ENCODE results near the gene TWNK. TPM values are rescaled to one million over a fixed set of nuclear protein-coding genes. Genes with fewer than 3 reads are reported as not detected.

Gene TWNK
- 10 to 100 TPM; 49.8 to 55.5 (median 55.5) TPM for total RNA-seq

DNA sequence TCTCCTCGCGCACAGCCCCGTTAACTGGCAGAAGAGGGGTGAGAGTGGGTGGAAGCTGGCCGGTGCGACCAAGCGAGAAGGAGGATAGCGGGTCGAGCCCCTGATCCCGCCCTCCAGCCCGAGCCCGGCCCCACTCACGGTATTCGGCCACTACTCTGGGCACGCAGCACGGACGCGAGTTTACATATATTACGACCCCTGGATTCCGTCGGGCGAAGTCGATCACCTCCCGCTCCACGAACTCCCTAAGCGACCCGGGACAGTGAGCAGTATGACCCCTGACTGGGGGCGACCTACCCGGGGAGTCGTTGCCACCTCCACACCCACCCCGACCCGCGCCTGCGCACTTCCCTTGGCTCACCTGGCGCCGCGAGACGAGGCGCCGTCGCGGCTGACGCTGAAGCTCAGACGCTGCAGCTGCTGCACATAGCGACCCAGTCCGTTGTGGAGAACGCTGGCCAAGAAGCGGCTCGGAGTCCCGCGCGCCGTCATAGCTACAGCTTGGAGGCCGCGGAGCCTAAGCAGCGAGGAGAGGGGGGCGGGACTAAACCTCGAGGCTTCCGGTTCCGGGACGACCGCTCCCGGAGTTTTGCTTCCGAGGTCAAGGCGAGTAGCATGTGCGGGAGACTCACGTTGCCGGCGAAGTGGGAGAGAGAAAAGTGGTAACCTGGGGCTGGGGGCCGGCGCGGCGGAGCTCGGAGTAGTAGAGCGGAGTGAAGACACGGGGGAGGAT is at the start of gene TWNK, which contains the start of gene MRPL43:
TWNK (plus strand) TSS at position 592 of the 733 bp plus-strand sequence. CDS start 668 bp downstream, outside the sequence.
MRPL43 (minus strand) TSS at position 546 of the 733 bp plus-strand sequence; CDS start at position 492, 54 bp downstream.
- ATAC-seq (peak; percentile 97), DNase-seq (peak; percentile 80)
- H3K9me3 Mint-ChIP-seq, result no peaks in the 10 kb centered on the region
- H3K27me3 Mint-ChIP-seq (ENCODE audit: low read depth), result no peaks in the 10 kb centered on the region
- H3K4me3 Mint-ChIP-seq, result peak within 1 kb of the TSS; percentile 90
- peaks cover 29% of the 10 kb centered on the region for H3K36me3 Mint-ChIP-seq (ENCODE audit: insufficient read depth)
- peaks cover 37% of the 10 kb centered on the region for H3K4me1 Mint-ChIP-seq (ENCODE audit: low read depth)

DNA sequence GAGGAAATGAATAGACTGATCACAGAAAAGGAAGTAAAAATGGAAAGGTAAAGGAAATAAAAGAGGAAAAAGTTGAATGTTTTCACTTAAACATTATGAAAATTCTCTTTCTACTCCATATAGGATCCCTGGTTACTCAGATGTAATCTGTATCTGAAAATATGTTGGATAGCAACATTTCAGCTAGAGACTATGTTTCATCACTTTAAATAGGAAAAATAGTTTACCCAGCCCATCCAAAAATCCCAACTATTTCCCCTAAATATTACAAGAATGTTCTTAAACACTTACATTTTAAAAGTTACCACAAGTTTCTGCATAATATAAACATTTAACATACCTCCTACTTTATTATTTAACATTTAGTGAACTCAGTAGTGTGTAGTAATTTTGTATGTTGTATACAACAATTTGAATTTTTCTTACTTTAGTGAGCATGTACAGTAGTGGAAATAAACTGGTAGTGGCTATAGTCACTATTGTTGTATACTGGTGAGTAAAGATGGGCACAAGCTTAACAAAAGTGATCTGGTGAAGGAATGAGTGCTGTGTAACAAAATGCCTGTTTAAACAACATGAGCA is 47.5 kb upstream of the TWNK start:
- Mint-ChIP-seq H3K9me3 (no peaks in the 10 kb centered on the region), H3K27me3 (ENCODE audit: low read depth) (no peaks in the 10 kb centered on the region), H3K4me3 (no peak overlapping the region), H3K4me1 (ENCODE audit: low read depth) (peaks cover 16% of the 10 kb centered on the region), H3K36me3 (ENCODE audit: insufficient read depth) (peaks cover 28% of the 10 kb centered on the region)
- no peak for DNase-seq
- ATAC-seq, result no peak

DNA sequence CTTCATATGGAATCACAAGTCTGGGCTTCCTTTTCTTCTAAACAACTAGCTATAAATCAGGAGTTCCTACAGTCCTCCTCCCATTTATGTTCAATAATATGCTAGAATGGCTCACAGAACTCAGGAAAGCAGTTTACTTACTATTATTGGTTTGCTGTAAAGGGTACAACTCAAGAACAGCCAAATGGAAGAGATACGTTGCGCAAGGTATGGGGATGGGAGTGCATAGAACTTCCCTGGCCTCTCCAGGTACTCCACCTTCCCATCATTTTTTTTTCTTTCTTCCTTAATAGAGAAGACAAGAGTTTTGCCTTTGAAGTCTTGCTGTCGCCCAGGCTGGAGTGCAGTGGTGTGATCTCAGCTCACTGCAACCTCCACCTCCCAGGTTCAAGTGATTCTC is 45.1 kb upstream of the TWNK start:
- H3K9me3 Mint-ChIP-seq, result no peaks in the 10 kb centered on the region
- H3K27me3 Mint-ChIP-seq (ENCODE audit: low read depth), result no peaks in the 10 kb centered on the region
- DNase-seq (no peak), ATAC-seq (no peak)
- no peak overlapping the region for H3K4me3 Mint-ChIP-seq
- H3K4me1 Mint-ChIP-seq (ENCODE audit: low read depth), result peaks cover 16% of the 10 kb centered on the region
- H3K36me3 Mint-ChIP-seq (ENCODE audit: insufficient read depth), result peaks cover 30% of the 10 kb centered on the region

DNA sequence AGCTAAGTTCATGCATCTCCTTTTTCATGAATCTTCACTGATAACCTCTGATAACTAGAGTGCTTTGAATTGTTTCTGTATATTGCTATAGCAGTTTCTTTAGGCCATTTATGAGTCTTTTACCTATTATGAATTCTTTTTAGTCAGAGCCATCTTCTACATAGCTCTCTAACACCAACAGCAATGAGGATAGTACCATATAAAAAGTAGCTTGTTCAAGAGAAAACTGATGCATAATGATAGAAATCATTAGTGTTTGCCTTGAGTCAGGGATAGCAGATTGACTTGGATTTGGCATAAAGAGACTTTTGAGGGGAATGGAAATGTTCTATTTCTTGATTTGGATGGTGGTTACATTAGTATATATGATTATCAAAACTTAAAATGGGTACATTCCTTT is 43.8 kb upstream of the TWNK start:
- no peaks in the 10 kb centered on the region for H3K27me3 Mint-ChIP-seq (ENCODE audit: low read depth)

DNA sequence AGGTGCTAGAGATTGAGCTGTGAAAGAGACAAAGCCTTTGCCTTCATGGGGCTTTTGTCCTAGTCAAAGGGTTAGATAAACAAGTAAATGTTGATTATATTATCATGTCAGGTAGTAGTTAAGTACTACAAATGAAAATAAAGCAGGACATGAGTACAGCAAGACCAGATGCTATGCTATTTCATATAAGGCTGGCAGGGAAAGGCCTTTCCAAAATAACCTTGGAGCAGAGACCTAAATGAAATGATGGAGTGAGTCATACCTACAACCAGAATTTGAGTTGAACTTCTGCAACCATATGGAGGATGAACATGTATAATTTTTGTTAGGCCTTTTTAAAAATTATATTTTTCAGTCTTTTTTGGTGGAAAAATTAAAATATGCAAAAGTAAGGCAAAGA is 41.6 kb upstream of the TWNK start:
- peaks cover 34% of the 10 kb centered on the region for H3K36me3 Mint-ChIP-seq (ENCODE audit: insufficient read depth)
- H3K9me3 Mint-ChIP-seq, result no peaks in the 10 kb centered on the region
- H3K27me3 Mint-ChIP-seq (ENCODE audit: low read depth), result no peaks in the 10 kb centered on the region
- no peak for ATAC-seq
- H3K4me1 Mint-ChIP-seq (ENCODE audit: low read depth), result peaks cover 16% of the 10 kb centered on the region
- H3K4me3 Mint-ChIP-seq, result no peak overlapping the region
- DNase-seq, result no peak

More for the DNA sequence above, 43.8 kb upstream of the TWNK start:
- H3K36me3 Mint-ChIP-seq (ENCODE audit: insufficient read depth), result peaks cover 32% of the 10 kb centered on the region
- no peak overlapping the region for H3K4me3 Mint-ChIP-seq
- peaks cover 16% of the 10 kb centered on the region for H3K4me1 Mint-ChIP-seq (ENCODE audit: low read depth)
- ATAC-seq (peak in 1 of 2 donors; percentile 38), DNase-seq (no peak)
- H3K9me3 Mint-ChIP-seq, result no peaks in the 10 kb centered on the region

DNA sequence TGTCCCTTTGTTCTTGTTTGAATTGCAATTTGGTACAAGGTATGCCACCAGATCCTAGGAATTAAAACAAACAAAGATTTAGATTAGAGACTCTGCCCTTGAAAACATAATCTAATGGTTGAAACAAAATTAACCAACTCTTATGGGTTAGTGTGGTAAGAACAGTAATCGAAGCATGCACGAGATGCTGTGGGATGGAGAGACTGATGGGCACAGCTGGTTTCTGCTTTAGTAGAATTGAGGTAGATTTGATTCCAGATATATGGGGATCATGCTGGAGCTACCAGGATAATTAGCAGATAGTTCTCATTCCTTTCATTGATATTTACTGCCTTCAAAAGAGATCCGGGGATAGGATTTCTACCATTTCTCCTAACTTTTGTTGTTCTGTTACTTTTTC is 38.4 kb upstream of the TWNK start:
- Mint-ChIP-seq H3K27me3 (ENCODE audit: low read depth) (no peaks in the 10 kb centered on the region), H3K4me3 (no peak overlapping the region), H3K9me3 (no peaks in the 10 kb centered on the region), H3K36me3 (ENCODE audit: insufficient read depth) (peaks cover 18% of the 10 kb centered on the region), H3K4me1 (ENCODE audit: low read depth) (peaks cover 3% of the 10 kb centered on the region)
- ATAC-seq (no peak), DNase-seq (no peak)

DNA sequence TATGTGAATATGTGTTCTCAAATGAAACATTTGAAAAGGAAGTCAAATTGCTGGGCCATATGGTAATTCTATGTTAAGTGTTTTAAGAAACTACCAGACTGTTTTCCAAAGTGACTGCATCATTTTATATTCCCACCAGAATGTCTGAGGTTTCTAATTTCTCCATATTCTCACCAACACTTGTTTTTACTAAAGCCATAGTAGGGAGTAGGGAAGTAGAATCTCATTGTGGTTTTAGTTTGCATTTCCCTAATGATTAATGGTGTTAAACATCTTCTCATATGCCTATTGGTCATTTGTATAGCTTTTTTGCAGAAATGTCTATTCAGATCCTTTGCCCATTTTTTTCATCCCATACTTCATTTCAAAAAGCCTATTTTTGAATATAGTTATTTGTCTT is 27.1 kb upstream of the TWNK start:
- ATAC-seq (no peak), DNase-seq (no peak)
- Mint-ChIP-seq H3K27me3 (ENCODE audit: low read depth) (no peaks in the 10 kb centered on the region), H3K36me3 (ENCODE audit: insufficient read depth) (peaks cover 35% of the 10 kb centered on the region), H3K4me1 (ENCODE audit: low read depth) (peaks cover 6% of the 10 kb centered on the region), H3K9me3 (no peaks in the 10 kb centered on the region), H3K4me3 (no peak overlapping the region)

DNA sequence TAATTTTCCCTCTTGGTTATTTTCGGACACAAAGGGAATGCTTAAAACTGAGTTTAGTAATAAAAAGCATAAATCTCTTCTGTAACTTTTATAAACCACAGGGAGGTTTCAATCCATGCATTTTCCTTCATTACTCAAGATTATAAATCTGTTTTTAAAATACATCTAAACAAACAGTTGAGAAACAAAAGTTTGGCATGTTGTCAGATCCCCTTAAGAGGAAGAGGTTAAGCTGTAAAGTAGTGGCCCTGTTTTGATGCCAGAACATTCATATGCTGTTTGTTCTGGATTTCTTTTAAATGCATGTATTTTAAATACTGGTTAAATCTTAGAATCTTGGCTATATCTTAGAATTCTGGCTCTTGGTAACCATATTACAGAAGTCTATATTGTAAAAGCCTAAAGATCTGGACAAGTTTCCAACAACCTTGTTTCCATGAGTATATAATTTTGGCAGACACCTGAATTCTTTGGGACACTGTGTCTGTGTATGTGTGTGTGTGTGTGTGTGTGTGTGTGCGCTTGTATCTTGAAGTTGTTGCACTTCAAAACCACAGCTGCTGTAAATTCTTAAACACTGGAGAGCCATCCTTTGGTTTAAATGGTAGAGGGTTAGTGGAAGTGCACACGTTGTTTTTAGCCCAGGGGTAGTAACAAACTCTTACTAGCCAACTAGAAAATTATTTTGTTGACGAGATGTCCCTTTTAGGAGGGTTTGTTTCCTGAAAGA is 24.8 kb upstream of the TWNK start:
- DNase-seq (no peak), ATAC-seq (no peak)
- peaks cover 28% of the 10 kb centered on the region for H3K36me3 Mint-ChIP-seq (ENCODE audit: insufficient read depth)
- no peaks in the 10 kb centered on the region for H3K9me3 Mint-ChIP-seq
- no peaks in the 10 kb centered on the region for H3K4me1 Mint-ChIP-seq (ENCODE audit: low read depth)
- no peak overlapping the region for H3K4me3 Mint-ChIP-seq
- H3K27me3 Mint-ChIP-seq (ENCODE audit: low read depth), result no peaks in the 10 kb centered on the region

DNA sequence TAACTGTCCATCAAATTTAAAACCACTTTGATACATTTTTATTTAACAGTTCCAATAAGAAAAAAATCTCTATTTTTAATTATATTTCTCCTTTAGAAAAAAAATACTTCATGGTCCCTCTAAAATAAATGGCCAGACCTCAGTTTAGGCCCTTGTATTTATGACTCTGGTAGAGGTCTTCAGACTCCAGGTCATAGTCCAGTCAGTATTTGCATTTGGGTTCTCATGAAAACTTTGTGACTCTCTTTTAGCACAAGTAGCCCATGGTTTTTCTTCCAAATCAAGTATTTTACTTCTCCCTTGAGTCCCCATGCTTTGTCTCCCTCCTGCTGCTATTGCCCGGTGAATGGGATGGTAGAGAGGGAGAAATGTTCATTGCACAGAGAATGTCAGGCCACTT is 23.5 kb upstream of the TWNK start:
- no peak for ATAC-seq
- Mint-ChIP-seq H3K4me1 (ENCODE audit: low read depth) (peaks cover 8% of the 10 kb centered on the region), H3K9me3 (no peaks in the 10 kb centered on the region), H3K4me3 (no peak overlapping the region), H3K27me3 (ENCODE audit: low read depth) (no peaks in the 10 kb centered on the region), H3K36me3 (ENCODE audit: insufficient read depth) (peaks cover 24% of the 10 kb centered on the region)
- DNase-seq, result no peak

DNA sequence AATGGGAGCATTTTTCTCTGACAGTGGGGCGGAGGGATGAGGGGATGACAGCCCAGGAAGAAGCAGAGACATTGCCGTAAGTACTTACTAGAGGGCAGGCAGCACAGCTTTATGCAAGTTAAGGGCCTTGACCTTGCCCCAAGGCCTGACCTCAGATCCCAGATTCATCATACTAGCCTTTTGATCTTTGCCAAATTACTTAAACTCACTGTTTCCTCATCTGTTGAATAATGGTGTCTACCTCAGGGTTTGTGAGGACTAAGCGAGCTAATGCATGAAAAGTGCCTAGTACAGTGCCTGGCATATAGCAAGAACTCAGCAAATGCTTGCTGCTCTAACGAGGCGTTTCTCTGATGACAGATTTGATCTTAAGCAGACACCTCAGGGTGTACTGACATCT is 21.5 kb upstream of the TWNK start:
- H3K9me3 Mint-ChIP-seq, result no peaks in the 10 kb centered on the region
- no peak overlapping the region for H3K4me3 Mint-ChIP-seq
- DNase-seq (no peak), ATAC-seq (no peak)
- peaks cover 11% of the 10 kb centered on the region for H3K4me1 Mint-ChIP-seq (ENCODE audit: low read depth)
- peaks cover 13% of the 10 kb centered on the region for H3K36me3 Mint-ChIP-seq (ENCODE audit: insufficient read depth)
- H3K27me3 Mint-ChIP-seq (ENCODE audit: low read depth), result no peaks in the 10 kb centered on the region

DNA sequence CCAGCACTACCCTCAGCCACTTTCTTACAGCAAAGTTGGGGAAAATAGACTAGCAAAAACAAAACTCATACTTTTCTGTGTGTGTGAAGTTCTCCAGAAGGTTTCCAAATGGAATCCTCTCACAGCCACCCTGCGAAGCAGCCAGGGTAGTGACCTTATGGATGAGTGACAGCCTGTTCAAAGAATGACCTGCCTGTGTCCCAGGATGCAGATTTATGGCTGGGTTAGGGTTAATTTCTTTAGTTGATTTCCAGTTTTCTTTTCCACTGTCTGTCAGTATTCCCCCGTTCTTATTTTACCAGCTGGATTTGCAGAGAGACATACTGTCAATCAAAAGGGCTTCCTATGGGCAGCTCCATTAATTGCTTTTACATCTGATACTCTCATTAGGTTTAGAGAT is 20.5 kb upstream of the TWNK start:
- no peak overlapping the region for H3K4me3 Mint-ChIP-seq
- peaks cover 11% of the 10 kb centered on the region for H3K4me1 Mint-ChIP-seq (ENCODE audit: low read depth)
- ATAC-seq, result no peak
- no peak for DNase-seq
- no peaks in the 10 kb centered on the region for H3K9me3 Mint-ChIP-seq
- H3K27me3 Mint-ChIP-seq (ENCODE audit: low read depth), result no peaks in the 10 kb centered on the region
- H3K36me3 Mint-ChIP-seq (ENCODE audit: insufficient read depth), result peaks cover 8% of the 10 kb centered on the region

DNA sequence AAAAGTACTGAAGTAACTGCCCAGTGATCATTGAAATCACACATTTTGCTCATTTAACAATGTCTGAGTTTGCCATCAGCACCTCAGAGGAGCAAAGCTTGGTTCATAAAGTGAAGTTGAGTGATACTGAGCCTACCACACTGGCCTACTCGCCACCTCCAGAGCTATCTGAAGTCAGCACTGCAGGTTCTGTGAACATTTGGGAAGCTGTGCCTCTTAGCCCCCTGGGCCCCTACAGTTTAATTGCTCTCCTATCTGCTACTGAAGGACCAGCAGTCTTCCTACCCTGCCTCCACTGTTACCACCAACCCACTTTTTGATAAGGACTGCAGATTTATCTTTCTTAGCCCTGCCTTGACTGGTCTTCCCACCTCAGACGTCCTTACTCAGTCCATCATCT is 20.0 kb upstream of the TWNK start:
- no peak for DNase-seq
- Mint-ChIP-seq H3K4me3 (no peak overlapping the region), H3K4me1 (ENCODE audit: low read depth) (peaks cover 11% of the 10 kb centered on the region), H3K27me3 (ENCODE audit: low read depth) (no peaks in the 10 kb centered on the region), H3K36me3 (ENCODE audit: insufficient read depth) (peaks cover 8% of the 10 kb centered on the region), H3K9me3 (no peaks in the 10 kb centered on the region)
- no peak for ATAC-seq

DNA sequence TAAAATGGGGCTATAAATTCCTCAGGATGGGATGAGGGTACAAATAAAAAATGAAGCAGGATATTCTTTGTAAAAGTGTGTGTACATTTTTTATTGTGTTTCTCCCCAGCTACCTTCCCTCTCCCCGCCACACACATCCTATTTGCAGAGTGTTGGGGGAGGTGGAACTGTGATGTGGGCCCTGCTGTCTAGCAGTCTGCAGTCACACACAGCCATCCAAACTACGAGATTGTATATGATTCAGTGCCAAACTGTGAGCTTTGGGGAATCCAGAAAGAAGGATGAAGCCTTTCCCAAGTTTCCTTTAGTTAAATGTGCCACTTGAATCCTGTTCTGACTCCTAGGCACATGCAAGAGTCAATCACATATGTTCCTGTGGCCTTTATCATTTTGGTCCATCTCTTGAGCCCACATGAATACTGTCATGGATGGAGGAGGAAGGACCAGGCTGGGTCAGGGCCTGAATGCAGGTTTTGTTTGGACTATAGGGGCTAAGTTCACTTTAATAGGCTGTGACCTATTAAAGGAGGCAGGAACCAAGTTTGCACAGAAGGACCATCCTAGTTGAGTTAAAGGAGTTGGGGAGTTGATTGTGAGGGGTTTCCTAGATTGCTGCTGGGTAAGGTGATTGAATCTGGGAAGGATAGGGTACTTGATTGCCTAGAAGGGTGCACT is 19.1 kb upstream of the TWNK start:
- DNase-seq, result no peak
- H3K27me3 Mint-ChIP-seq (ENCODE audit: low read depth), result no peaks in the 10 kb centered on the region
- no peak for ATAC-seq
- H3K9me3 Mint-ChIP-seq, result no peaks in the 10 kb centered on the region
- peaks cover 3% of the 10 kb centered on the region for H3K36me3 Mint-ChIP-seq (ENCODE audit: insufficient read depth)
- H3K4me3 Mint-ChIP-seq, result peak overlapping the region; percentile 67
- H3K4me1 Mint-ChIP-seq (ENCODE audit: low read depth), result peaks cover 11% of the 10 kb centered on the region

DNA sequence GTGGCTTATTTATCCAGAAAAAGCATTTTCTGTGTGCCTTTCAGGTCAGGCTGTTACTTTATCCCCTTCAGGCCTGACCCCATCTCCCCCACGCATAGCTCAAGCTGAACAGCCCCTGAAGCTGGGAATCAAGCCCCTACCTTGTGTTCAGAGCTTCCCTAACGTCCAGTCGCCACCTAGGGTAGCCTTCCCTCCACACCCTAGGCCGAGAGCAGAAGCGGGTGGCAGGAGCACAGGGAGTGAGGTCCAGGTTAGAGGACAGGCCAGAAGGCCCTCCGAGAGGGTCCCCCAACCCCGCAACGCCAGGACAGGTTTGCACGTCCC is 18.5 kb upstream of the TWNK start:
- peaks cover 2% of the 10 kb centered on the region for H3K36me3 Mint-ChIP-seq (ENCODE audit: insufficient read depth)
- H3K4me1 Mint-ChIP-seq (ENCODE audit: low read depth), result peaks cover 11% of the 10 kb centered on the region
- no peak for DNase-seq
- peak overlapping the region; percentile 67 for H3K4me3 Mint-ChIP-seq
- no peaks in the 10 kb centered on the region for H3K27me3 Mint-ChIP-seq (ENCODE audit: low read depth)
- no peaks in the 10 kb centered on the region for H3K9me3 Mint-ChIP-seq
- peak in 1 of 2 donors; percentile 20 for ATAC-seq
